ENCODE measurements around the gene MORF4L1. TPM values are rescaled to one million over a fixed set of nuclear protein-coding genes. Genes with fewer than 3 reads are reported as not detected.

Gene MORF4L1
- total and polyA plus RNA-seq, 10 of the 15 experiments (the other 5 are each of a cell fraction or from before 2014, with no cell fraction given): 113 to 636 (median 229) TPM

DNA sequence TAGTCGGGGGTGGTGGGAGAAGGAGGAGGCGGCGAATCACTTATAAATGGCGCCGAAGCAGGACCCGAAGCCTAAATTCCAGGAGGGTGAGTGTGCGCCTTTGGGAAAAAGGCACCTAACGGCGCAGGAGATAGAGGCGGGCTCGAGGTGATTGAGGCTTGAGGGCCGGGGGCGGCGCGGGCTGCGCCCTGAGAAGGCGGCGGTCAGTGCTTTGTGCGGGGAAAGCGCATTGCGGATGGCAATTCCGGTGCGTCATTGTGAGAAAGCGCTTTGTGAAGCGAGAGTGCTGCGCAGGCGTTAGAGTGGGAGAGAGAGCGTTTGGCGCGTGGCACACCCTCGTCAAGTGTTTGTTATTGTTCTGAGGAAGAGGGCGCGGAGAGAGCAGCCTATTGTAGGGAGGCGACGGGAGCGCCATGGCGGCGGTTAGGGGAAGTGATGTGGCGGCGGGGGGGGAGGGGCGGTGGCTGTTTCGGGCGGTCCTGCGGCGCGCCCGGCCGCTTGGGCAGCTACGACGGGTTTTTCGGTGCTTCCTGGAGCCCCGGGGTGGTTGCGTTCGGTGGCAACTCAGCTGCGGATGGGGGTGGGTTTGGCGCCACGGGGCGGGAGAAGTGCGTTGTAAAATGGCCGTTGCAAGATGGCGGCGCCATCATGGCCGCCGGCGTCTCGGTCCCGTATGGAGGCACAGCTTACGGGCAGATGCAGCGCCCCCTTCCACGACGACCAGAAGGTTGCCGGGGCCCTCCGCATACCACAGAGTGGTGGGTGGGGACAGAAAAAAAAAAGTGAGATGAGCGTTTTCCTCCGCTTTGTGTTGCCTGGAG is 492 bp downstream of the MORF4L1 start (continued):
- TF ChIP-seq GABPA (IDR thresholded peaks at IDR 0.05; ENCODE audit: low read depth) (no peak), HDGF (IDR thresholded peaks at IDR 0.05) (no peak), ESRRA (IDR thresholded peaks at IDR 0.05; ENCODE audit: low read length) (no peak), CHD4 (IDR thresholded peaks at IDR 0.05) (no peak), ZBED1 (IDR thresholded peaks at IDR 0.05; ENCODE audit: borderline replicate concordance) (no peak; the same call in 1 of the 2 replicates), PAX5 (IDR thresholded peaks at IDR 0.05; ENCODE audit: borderline replicate concordance, low read depth, low read length) (0 out of 2 replicates have a peak, but pooled peaks have one; percentile 8), RBBP5 (conservative IDR thresholded peaks at IDR 0.05) (no peak), ZNF384 (IDR thresholded peaks at IDR 0.05; ENCODE audit: borderline replicate concordance, low read depth, low read length) (peak; percentile 87), CEBPB (IDR thresholded peaks at IDR 0.05; ENCODE audit: borderline replicate concordance in 1 of 2, low read depth in 2 of 2, low read length in 2 of 2) (no peak), MXI1 (IDR thresholded peaks at IDR 0.05; ENCODE audit: low read depth, low read length) (no peak; the same call in 1 of the 2 replicates), BCL11A (IDR thresholded peaks at IDR 0.05; ENCODE audit: low read depth, low read length) (no peak), GATAD2B (conservative IDR thresholded peaks at IDR 0.05; ENCODE audit: low read depth) (0 out of 2 replicates have a peak, but pooled peaks have one; percentile 43), ZSCAN29 (IDR thresholded peaks at IDR 0.05) (0 out of 2 replicates have a peak, but pooled peaks have one; percentile 38), SUZ12 (IDR thresholded peaks at IDR 0.05; ENCODE audit: unreplicated experiment) (no peak), SPI1 (IDR thresholded peaks at IDR 0.05; ENCODE audit: borderline replicate concordance, insufficient read depth, low read depth, low read length) (peak; percentile 26; the same call in 1 of the 2 replicates), NBN (IDR thresholded peaks at IDR 0.05) (peak; percentile 86), TBL1XR1 (IDR thresholded peaks at IDR 0.05; ENCODE audit: low read depth, low read length) (no peak; the same call in 1 of the 2 replicates), SMAD1 (IDR thresholded peaks at IDR 0.05; ENCODE audit: low read depth, partially characterized antibody) (peak; percentile 49), CBX3 (IDR thresholded peaks at IDR 0.05; ENCODE audit: borderline replicate concordance, low read depth) (no peak), NFXL1 (IDR thresholded peaks at IDR 0.05; ENCODE audit: borderline replicate concordance) (no peak), PML (IDR thresholded peaks at IDR 0.05; ENCODE audit: low read length) (no peak), IRF4 (IDR thresholded peaks at IDR 0.05; ENCODE audit: low read depth, low read length) (no peak)
- TF ChIP-seq, protein P1, sequence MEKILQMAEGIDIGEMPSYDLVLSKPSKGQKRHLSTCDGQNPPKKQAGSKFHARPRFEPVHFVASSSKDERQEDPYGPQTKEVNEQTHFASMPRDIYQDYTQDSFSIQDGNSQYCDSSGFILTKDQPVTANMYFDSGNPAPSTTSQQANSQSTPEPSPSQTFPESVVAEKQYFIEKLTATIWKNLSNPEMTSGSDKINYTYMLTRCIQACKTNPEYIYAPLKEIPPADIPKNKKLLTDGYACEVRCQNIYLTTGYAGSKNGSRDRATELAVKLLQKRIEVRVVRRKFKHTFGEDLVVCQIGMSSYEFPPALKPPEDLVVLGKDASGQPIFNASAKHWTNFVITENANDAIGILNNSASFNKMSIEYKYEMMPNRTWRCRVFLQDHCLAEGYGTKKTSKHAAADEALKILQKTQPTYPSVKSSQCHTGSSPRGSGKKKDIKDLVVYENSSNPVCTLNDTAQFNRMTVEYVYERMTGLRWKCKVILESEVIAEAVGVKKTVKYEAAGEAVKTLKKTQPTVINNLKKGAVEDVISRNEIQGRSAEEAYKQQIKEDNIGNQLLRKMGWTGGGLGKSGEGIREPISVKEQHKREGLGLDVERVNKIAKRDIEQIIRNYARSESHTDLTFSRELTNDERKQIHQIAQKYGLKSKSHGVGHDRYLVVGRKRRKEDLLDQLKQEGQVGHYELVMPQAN (conservative IDR thresholded peaks at IDR 0.05): peak; percentile 50; the same call in 1 of the 2 replicates
- TF ChIP-seq, protein P2, sequence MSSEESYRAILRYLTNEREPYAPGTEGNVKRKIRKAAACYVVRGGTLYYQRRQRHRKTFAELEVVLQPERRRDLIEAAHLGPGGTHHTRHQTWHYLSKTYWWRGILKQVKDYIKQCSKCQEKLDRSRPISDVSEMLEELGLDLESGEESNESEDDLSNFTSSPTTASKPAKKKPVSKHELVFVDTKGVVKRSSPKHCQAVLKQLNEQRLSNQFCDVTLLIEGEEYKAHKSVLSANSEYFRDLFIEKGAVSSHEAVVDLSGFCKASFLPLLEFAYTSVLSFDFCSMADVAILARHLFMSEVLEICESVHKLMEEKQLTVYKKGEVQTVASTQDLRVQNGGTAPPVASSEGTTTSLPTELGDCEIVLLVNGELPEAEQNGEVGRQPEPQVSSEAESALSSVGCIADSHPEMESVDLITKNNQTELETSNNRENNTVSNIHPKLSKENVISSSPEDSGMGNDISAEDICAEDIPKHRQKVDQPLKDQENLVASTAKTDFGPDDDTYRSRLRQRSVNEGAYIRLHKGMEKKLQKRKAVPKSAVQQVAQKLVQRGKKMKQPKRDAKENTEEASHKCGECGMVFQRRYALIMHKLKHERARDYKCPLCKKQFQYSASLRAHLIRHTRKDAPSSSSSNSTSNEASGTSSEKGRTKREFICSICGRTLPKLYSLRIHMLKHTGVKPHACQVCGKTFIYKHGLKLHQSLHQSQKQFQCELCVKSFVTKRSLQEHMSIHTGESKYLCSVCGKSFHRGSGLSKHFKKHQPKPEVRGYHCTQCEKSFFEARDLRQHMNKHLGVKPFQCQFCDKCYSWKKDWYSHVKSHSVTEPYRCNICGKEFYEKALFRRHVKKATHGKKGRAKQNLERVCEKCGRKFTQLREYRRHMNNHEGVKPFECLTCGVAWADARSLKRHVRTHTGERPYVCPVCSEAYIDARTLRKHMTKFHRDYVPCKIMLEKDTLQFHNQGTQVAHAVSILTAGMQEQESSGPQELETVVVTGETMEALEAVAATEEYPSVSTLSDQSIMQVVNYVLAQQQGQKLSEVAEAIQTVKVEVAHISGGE (CRISPR knock-in tag; IDR thresholded peaks at IDR 0.05): no peak
- TF ChIP-seq, protein P3, sequence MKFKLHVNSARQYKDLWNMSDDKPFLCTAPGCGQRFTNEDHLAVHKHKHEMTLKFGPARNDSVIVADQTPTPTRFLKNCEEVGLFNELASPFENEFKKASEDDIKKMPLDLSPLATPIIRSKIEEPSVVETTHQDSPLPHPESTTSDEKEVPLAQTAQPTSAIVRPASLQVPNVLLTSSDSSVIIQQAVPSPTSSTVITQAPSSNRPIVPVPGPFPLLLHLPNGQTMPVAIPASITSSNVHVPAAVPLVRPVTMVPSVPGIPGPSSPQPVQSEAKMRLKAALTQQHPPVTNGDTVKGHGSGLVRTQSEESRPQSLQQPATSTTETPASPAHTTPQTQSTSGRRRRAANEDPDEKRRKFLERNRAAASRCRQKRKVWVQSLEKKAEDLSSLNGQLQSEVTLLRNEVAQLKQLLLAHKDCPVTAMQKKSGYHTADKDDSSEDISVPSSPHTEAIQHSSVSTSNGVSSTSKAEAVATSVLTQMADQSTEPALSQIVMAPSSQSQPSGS (IDR thresholded peaks at IDR 0.05; ENCODE audit: low read length): no peak

Measured in GM12878 (cell line).